OCI-LY1 (cell line): ENCODE data around the gene FAM83F.

ENCODE experiments used
- H2AFZ ChIP-seq: fragments of 200-600 bp; sonication (generic), shearing (Covaris generic); 2 replicates; pipeline ENCODE4 v1.6.0; 2014; ENCODE audit warnings: antibody characterized with exemption, mild to moderate bottlenecking, low read length
- H3F3A ChIP-seq: fragments of 200-600 bp; sonication (generic), shearing (Covaris generic); 2 replicates; pipeline ENCODE4 v1.6.0; 2014; ENCODE audit warnings: mild to moderate bottlenecking, antibody characterized with exemption, low read length, moderate library complexity; ENCODE audit not compliant: insufficient read depth
- H3K27ac ChIP-seq: fragments of 200-600 bp; sonication (generic); 2 replicates; pipeline ENCODE4 v1.5.1; 2014; ENCODE audit warnings: low read length, mixed run types, mild to moderate bottlenecking, low read depth; ENCODE audit not compliant: poor library complexity, severe bottlenecking
- H3K27me3 ChIP-seq: fragments of 200-600 bp; sonication (generic); 2 replicates; pipeline ENCODE4 v1.6.0; 2014; ENCODE audit warnings: antibody characterized with exemption, mild to moderate bottlenecking, low read length, moderate library complexity; ENCODE audit not compliant: insufficient read depth
- H3K36me3 ChIP-seq: fragments of 200-600 bp; sonication (generic); 2 replicates; pipeline ENCODE4 v1.6.1; 2014; ENCODE audit warnings: mild to moderate bottlenecking, antibody characterized with exemption, low read length, moderate library complexity, mixed read lengths; ENCODE audit not compliant: insufficient read depth
- H3K4me1 ChIP-seq: fragments of 200-600 bp; sonication (generic); 2 replicates; pipeline ENCODE4 v1.5.1; 2014; ENCODE audit warnings: mild to moderate bottlenecking, low read length, moderate library complexity; ENCODE audit not compliant: insufficient read depth, severe bottlenecking
- H3K4me2 ChIP-seq: fragments of 200-600 bp; sonication (generic), shearing (Covaris generic); 2 replicates; pipeline ENCODE4 v1.6.1; 2014; ENCODE audit warnings: low read length
- H3K4me3 ChIP-seq: fragments of 200-600 bp; sonication (generic); 2 replicates; pipeline ENCODE4 v1.5.1; 2014; ENCODE audit warnings: low read length, low read depth, mild to moderate bottlenecking, mixed read lengths; ENCODE audit not compliant: poor library complexity, severe bottlenecking
- H3K79me2 ChIP-seq: fragments of 200-600 bp; shearing (Covaris generic); 2 replicates; pipeline ENCODE4 v1.6.1; 2016; ENCODE audit warnings: mixed run types, low read length, mixed read lengths; ENCODE audit not compliant: insufficient read depth
- H3K9ac ChIP-seq: fragments of 200-600 bp; sonication (generic), shearing (Covaris generic); 2 replicates; pipeline ENCODE4 v1.6.1; 2014; ENCODE audit warnings: mild to moderate bottlenecking, low read length, mixed read lengths
- H3K9me2 ChIP-seq: fragments of 200-600 bp; sonication (generic), shearing (Covaris generic); 2 replicates; pipeline ENCODE4 v1.6.1; 2014; ENCODE audit warnings: low read depth, mild to moderate bottlenecking, low read length, mixed read lengths
- H3K9me3 ChIP-seq: fragments of 200-600 bp; shearing (Covaris generic); 2 replicates; pipeline ENCODE4 v1.6.1; 2014; ENCODE audit warnings: low read length, mixed read lengths
- H4K20me1 ChIP-seq: fragments of 200-600 bp; sonication (generic), shearing (Covaris generic); 2 replicates; pipeline ENCODE4 v1.6.0; 2016; ENCODE audit warnings: mild to moderate bottlenecking, low read length; ENCODE audit not compliant: insufficient read depth
- CTCF ChIP-seq: fragments of 200-600 bp; sonication (generic), shearing (Covaris generic); IDR thresholded peaks from 2 replicates; pipeline ENCODE4 v1.5.1; 2017; ENCODE audit warnings: mild to moderate bottlenecking, antibody characterized with exemption, low read length, moderate library complexity, mixed read lengths
- EZH2 ChIP-seq: fragments of 200-600 bp; sonication (generic), shearing (Covaris generic); IDR thresholded peaks from 2 replicates; pipeline ENCODE4 v1.8.0; 2017; ENCODE audit warnings: borderline replicate concordance, mixed run types, mild to moderate bottlenecking, antibody characterized with exemption, low read length, moderate library complexity, mixed read lengths

FAM83F gene

GRCh38 chr22:39994566-39995392, at the start of gene FAM83F:
Gene FAM83F (plus strand): TSS chr22:39994954. CDS start chr22:39995043, 89 bp downstream.
- H3F3A ChIP-seq = no peaks in the 10 kb centered on the region
- H3K36me3 ChIP-seq = no peaks in the 10 kb centered on the region
- no peak within 1 kb of the TSS for H3K4me2 ChIP-seq
- no peak within 1 kb of the TSS for H3K4me3 ChIP-seq
- TF ChIP-seq EZH2 (no peak), CTCF (no peak)
- H3K9me3 ChIP-seq = no peaks in the 10 kb centered on the region
- no peaks in the 10 kb centered on the region for H4K20me1 ChIP-seq
- H3K9ac ChIP-seq = no peak within 1 kb of the TSS
- H3K27me3 ChIP-seq = no peaks in the 10 kb centered on the region; the same call in 1 of the 2 replicates
- H3K79me2 ChIP-seq = no peaks in the 10 kb centered on the region
- no peaks in the 10 kb centered on the region for H3K9me2 ChIP-seq
- no peak within 1 kb of the TSS for H3K27ac ChIP-seq
- no peaks in the 10 kb centered on the region for H3K4me1 ChIP-seq
- no peak within 1 kb of the TSS for H2AFZ ChIP-seq

GRCh38 chr22:39946126-39946502, 48.6 kb upstream of the FAM83F start:
- no peak overlapping the region for H2AFZ ChIP-seq
- no peaks in the 10 kb centered on the region for H3K36me3 ChIP-seq
- no peaks in the 10 kb centered on the region for H3F3A ChIP-seq
- no peak overlapping the region for H3K4me3 ChIP-seq
- no peak for TF ChIP-seq CTCF
- no peak for TF ChIP-seq EZH2
- H3K9ac ChIP-seq = no peak overlapping the region
- no peaks in the 10 kb centered on the region for H3K9me2 ChIP-seq
- H3K4me1 ChIP-seq = no peaks in the 10 kb centered on the region
- no peaks in the 10 kb centered on the region for H3K9me3 ChIP-seq
- H4K20me1 ChIP-seq = no peaks in the 10 kb centered on the region
- no peak overlapping the region for H3K4me2 ChIP-seq
- H3K79me2 ChIP-seq = no peaks in the 10 kb centered on the region
- no peaks in the 10 kb centered on the region for H3K27me3 ChIP-seq
- H3K27ac ChIP-seq = no peak overlapping the region

- Histone ChIP-seq H3F3A (no peaks in the 10 kb centered on the region), H3K27me3 (no peaks in the 10 kb centered on the region), H3K9me3 (no peaks in the 10 kb centered on the region), H3K4me3 (no peak overlapping the region), H3K79me2 (no peaks in the 10 kb centered on the region), H3K4me2 (no peak overlapping the region), H3K27ac (no peak overlapping the region), H3K9me2 (no peaks in the 10 kb centered on the region), H3K9ac (no peak overlapping the region), H3K4me1 (no peaks in the 10 kb centered on the region), H2AFZ (no peak overlapping the region), H4K20me1 (no peaks in the 10 kb centered on the region), H3K36me3 (no peaks in the 10 kb centered on the region)
- no peak for TF ChIP-seq EZH2
- TF ChIP-seq CTCF = no peak
Measured at GRCh38 chr22:39946503-39947219, 48.1 kb upstream of the FAM83F start.
